IMR-90 (cell line): Measurements from ENCODE around the gene NKX2-1. TPM values are rescaled to one million over a fixed set of nuclear protein-coding genes. Genes with fewer than 3 reads are reported as not detected.

ENCODE experiments used
- ATAC-seq: fragments of 200-7000 bp; cut with Tn5 transposase; 2 replicates; pipeline ENCODE4 v1.9.1; 2020; ENCODE audit warnings: low read depth, mild to moderate bottlenecking, moderate library complexity
- BruUV-seq: library from RNA; stranded (reverse); fragments of 400-500 nt; replicated peaks from 2 replicates; lab custom pipeline; 2021; lab: Mats Ljungman, UMichigan
- CTCF ChIA-PET: fragments of 300-600 bp; formaldehyde crosslinking; extraction: SDS; loops from one replicate; lab custom pipeline; 2021; ENCODE audit warnings: antibody characterized with exemption; lab: Yijun Ruan, JAX
- POLR2A ChIA-PET: fragments of 300-600 bp; sonication (Branson Sonifier 250); formaldehyde crosslinking; loops from one replicate; lab custom pipeline; 2022; ENCODE audit warnings: antibody characterized with exemption; ENCODE audit not compliant: unreplicated experiment; lab: Charles Lee
- DNase-seq: peaks from one replicate; pipeline ENCODE4 v3.0.0; 2013
- H2AFZ ChIP-seq: replicated peaks from 2 replicates; pipeline ENCODE3; 2013; ENCODE audit warnings: low read length, mild to moderate bottlenecking; ENCODE audit not compliant: poor library complexity
- H2AK5ac ChIP-seq: 2 replicates; pipeline ENCODE4 v1.6.1; 2013; ENCODE audit warnings: low read depth, low read length, inconsistent platforms
- H2AK9ac ChIP-seq: replicated peaks from 2 replicates; pipeline ENCODE3; 2013; ENCODE audit warnings: mild to moderate bottlenecking, low read depth, low read length, moderate library complexity; ENCODE audit not compliant: poor library complexity
- H2BK120ac ChIP-seq: 2 replicates; pipeline ENCODE4 v1.6.1; 2013; ENCODE audit warnings: low read depth, low read length, inconsistent platforms
- H2BK15ac ChIP-seq: 3 replicates; pipeline ENCODE4 v1.6.1; 2013; ENCODE audit warnings: low read depth, low read length, inconsistent platforms
- H2BK20ac ChIP-seq: 2 replicates; pipeline ENCODE4 v1.6.1; 2013; ENCODE audit warnings: low read depth, mild to moderate bottlenecking, inconsistent platforms, low read length, moderate library complexity
- H2BK5ac ChIP-seq: 2 replicates; pipeline ENCODE4 v1.6.1; 2013; ENCODE audit warnings: mild to moderate bottlenecking, low read depth, low read length, inconsistent platforms; ENCODE audit not compliant: poor library complexity, severe bottlenecking
- H3K14ac ChIP-seq: replicated peaks from 2 replicates; pipeline ENCODE4 v1.6.1; 2013; ENCODE audit warnings: low read depth, low read length, inconsistent platforms
- H3K18ac ChIP-seq: 2 replicates; pipeline ENCODE4 v1.6.1; 2013; ENCODE audit warnings: low read depth, low read length, control low read depth
- H3K23ac ChIP-seq: 2 replicates; pipeline ENCODE4 v1.6.1; 2013; ENCODE audit warnings: low read depth, low read length, inconsistent platforms
- H3K27ac ChIP-seq: 2 replicates; pipeline ENCODE4 v1.5.1; 2013; ENCODE audit warnings: mild to moderate bottlenecking, control low read depth, low read length; ENCODE audit not compliant: insufficient read depth
- H3K27me3 ChIP-seq: 2 replicates; pipeline ENCODE4 v1.6.1; 2013; ENCODE audit warnings: low read length; ENCODE audit not compliant: control insufficient read depth, insufficient read depth
- H3K36me3 ChIP-seq: 2 replicates; pipeline ENCODE4 v1.6.1; 2013; ENCODE audit warnings: low read length, mixed read lengths; ENCODE audit not compliant: control insufficient read depth, insufficient read depth
- H3K4ac ChIP-seq: 2 replicates; pipeline ENCODE4 v1.6.1; 2013; ENCODE audit warnings: low read depth, low read length, inconsistent platforms
- H3K4me1 ChIP-seq: 2 replicates; pipeline ENCODE4 v1.6.1; 2013; ENCODE audit warnings: low read length, mixed read lengths; ENCODE audit not compliant: control insufficient read depth, insufficient read depth
- H3K4me2 ChIP-seq: 2 replicates; pipeline ENCODE4 v1.6.1; 2013; ENCODE audit warnings: low read depth, mild to moderate bottlenecking, control low read depth, low read length, moderate library complexity
- H3K4me3 ChIP-seq: 2 replicates; pipeline ENCODE4 v1.5.1; 2013; ENCODE audit warnings: low read depth, mild to moderate bottlenecking, control low read depth, low read length, moderate library complexity; ENCODE audit not compliant: insufficient read depth
- H3K56ac ChIP-seq: 2 replicates; pipeline ENCODE4 v1.6.1; 2013; ENCODE audit warnings: low read length, inconsistent platforms; ENCODE audit not compliant: insufficient read depth; ENCODE audit errors: extremely low read depth
- H3K79me1 ChIP-seq, 2 experiments: 2 replicates each; pipeline ENCODE4 v1.6.1; 2013; ENCODE audit warnings: low read length in 2 of 2, inconsistent platforms in 1 of 2, low read depth in 1 of 2
- H3K9ac ChIP-seq: 2 replicates; pipeline ENCODE4 v1.6.1; 2013; ENCODE audit warnings: low read depth, low read length, control low read depth
- H3K9me1 ChIP-seq: 2 replicates; pipeline ENCODE4 v1.6.1; 2013; ENCODE audit warnings: low read length, inconsistent platforms; ENCODE audit not compliant: insufficient read depth
- H3K9me3 ChIP-seq: 2 replicates; pipeline ENCODE4 v1.6.1; 2013; ENCODE audit warnings: low read length; ENCODE audit not compliant: control insufficient read depth, insufficient read depth
- H4K20me1 ChIP-seq: 2 replicates; pipeline ENCODE4 v1.6.1; 2013; ENCODE audit warnings: low read length, inconsistent platforms; ENCODE audit not compliant: insufficient read depth
- H4K5ac ChIP-seq: 2 replicates; pipeline ENCODE4 v1.6.1; 2013; ENCODE audit warnings: mild to moderate bottlenecking, low read depth, low read length, control low read depth
- H4K8ac ChIP-seq, 2 experiments: 2 replicates each; pipeline ENCODE4 v1.6.1; 2013; ENCODE audit warnings: low read depth in 2 of 2, low read length in 2 of 2, control low read depth in 1 of 2, inconsistent platforms in 1 of 2
- H4K91ac ChIP-seq: 2 replicates; pipeline ENCODE4 v1.6.1; 2013; ENCODE audit warnings: low read depth, low read length, inconsistent platforms; ENCODE audit not compliant: insufficient read depth
- BHLHE40 ChIP-seq: fragments of 150-350 bp; IDR thresholded peaks from 2 replicates; pipeline ENCODE4 v1.6.1; 2016; ENCODE audit warnings: mild to moderate bottlenecking, low read depth, low read length
- FOS ChIP-seq: fragments of 150-350 bp; IDR thresholded peaks from 2 replicates; pipeline ENCODE4 v1.6.1; 2016; ENCODE audit warnings: low read depth, low read length
- MAFK ChIP-seq: IDR thresholded peaks from 2 replicates; pipeline ENCODE4 v1.6.1; 2012; ENCODE audit warnings: low read depth, low read length, improper control_type of control experiment
- MXI1 ChIP-seq: IDR thresholded peaks from 2 replicates; pipeline ENCODE4 v1.6.1; 2012; ENCODE audit warnings: low read depth, mild to moderate bottlenecking, low read length, moderate library complexity, borderline replicate concordance
- POLR2A ChIP-seq: IDR thresholded peaks from 2 replicates; pipeline ENCODE4 v1.6.1; 2012; ENCODE audit warnings: mild to moderate bottlenecking, low read depth, low read length
- RAD21 ChIP-seq: IDR thresholded peaks from 2 replicates; pipeline ENCODE4 v1.6.1; 2012; ENCODE audit warnings: low read length, improper control_type of control experiment
- RFX5 ChIP-seq: IDR thresholded peaks from 2 replicates; pipeline ENCODE4 v1.8.0; 2012; ENCODE audit warnings: low read depth, mild to moderate bottlenecking, low read length, moderate library complexity
- SMC3 ChIP-seq: fragments of 150-350 bp; IDR thresholded peaks from 2 replicates; pipeline ENCODE4 v1.6.1; 2016; ENCODE audit warnings: low read depth, mild to moderate bottlenecking, antibody characterized with exemption, low read length, moderate library complexity
- WGBS, 2 experiments: methylation state at CpG; one replicate each; pipeline versions ENCODE4 v1.1.5 to v1.1.7; 2013; ENCODE audit warnings: missing lambda C conversion rate in 2 of 2; ENCODE audit not compliant: insufficient read length in 1 of 2; ENCODE audit errors: extremely low coverage in 2 of 2; 5-methylcytosine and 5-hydroxymethylcytosine counted together
- dilution Hi-C: fragments of 300-500 bp; cut with HindIII; formaldehyde crosslinking; loops from one replicate; pipeline ENCODE4 v1.14.3; 2018; ENCODE audit warnings: low sequenced_read_pairs; ENCODE audit not compliant: unreplicated experiment
- in situ Hi-C: fragments of 300-500 bp; cut with MboI; formaldehyde crosslinking; loops from 3 replicates; pipeline ENCODE4 v1.14.3; 2019; ENCODE audit warnings: low sequenced_read_pairs, inconsistent platforms, mixed read lengths
- intact Hi-C: fragments of 100-400 bp; cut with micrococcal nuclease; formaldehyde crosslinking; loops from 2 replicates; pipeline ENCODE4 v1.10.0; 2022
- polyA plus RNA-seq, 3 experiments: library from polyadenylated mRNA; depleted of rRNA; stranded (reverse); fragments of >200 nt; gene quantifications; 2 replicates each; pipeline ENCODE4 v1.2.3, GENCODE V29; 2012; ENCODE audit warnings: low replicate concordance in 1 of 3
- total RNA-seq: library from RNA; depleted of rRNA; stranded (reverse); fragments of >200 nt; gene quantifications from 2 replicates; pipeline ENCODE4 v1.2.3, GENCODE V29; 2012
- TF ChIP-seq, protein P1 (sequence below): conservative IDR thresholded peaks from 2 replicates; pipeline ENCODE4 v1.5.1; 2012; ENCODE audit warnings: mild to moderate bottlenecking, low read depth, low read length, improper control_type of control experiment
- TF ChIP-seq, protein P2 (sequence below): fragments of 150-350 bp; IDR thresholded peaks from 2 replicates; pipeline ENCODE4 v1.6.1; 2016; ENCODE audit warnings: low read depth, mild to moderate bottlenecking, low read length, moderate library complexity, borderline replicate concordance

The NKX2-1 gene
- total and polyA plus RNA-seq, 2 of the 4 experiments (the other 2 are of a cell fraction) = not detected

DNA sequence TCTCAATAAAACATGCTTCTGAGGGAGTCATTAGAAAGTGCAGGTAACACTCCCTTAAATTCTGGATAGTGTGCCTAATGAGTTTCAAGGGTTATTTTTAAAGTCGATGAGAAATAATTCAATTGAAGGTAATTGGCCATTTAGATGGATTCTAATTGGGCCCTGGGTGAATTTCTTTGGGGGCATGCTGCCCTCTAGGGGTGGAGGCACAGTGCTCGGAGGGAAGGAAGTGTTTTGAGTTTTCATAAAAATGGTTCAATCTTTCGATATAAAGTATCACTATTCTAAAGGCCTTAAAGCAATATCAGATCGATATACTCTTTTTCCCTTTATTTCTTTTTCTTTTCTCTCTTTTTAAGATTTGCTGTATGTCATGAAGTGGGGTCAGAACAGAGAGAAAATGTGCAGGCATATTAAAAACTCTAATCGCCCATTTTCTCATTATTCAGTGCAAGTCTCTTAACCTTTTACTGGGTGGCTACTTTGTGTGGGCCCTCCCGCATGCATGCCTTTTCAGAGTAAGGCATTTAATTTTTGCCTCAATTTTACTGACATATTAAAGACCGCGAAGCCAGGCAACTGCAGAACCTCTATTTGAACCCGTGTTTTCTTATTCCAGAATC is 36.9 kb upstream of the NKX2-1 start:
- Histone ChIP-seq H2AK5ac (no peak overlapping the region), H3K79me1 (no peaks in the 10 kb centered on the region), H2BK20ac (no peak overlapping the region), H3K56ac (no peak overlapping the region), H3K18ac (no peak overlapping the region), H2BK5ac (no peak overlapping the region), H3K23ac (no peak overlapping the region), H3K9me1 (no peaks in the 10 kb centered on the region), H2AFZ (no peak overlapping the region), H4K8ac (no peak overlapping the region), H3K4ac (no peak overlapping the region), H3K27me3 (peaks cover 1% of the 10 kb centered on the region; the same call in 1 of the 2 replicates), H3K14ac (no peak overlapping the region), H3K4me2 (no peak overlapping the region), H3K9me3 (no peaks in the 10 kb centered on the region), H3K36me3 (no peaks in the 10 kb centered on the region), H2AK9ac (no peak overlapping the region), H2BK15ac (no peak overlapping the region), H3K4me3 (no peak overlapping the region), H4K91ac (no peak overlapping the region), H3K9ac (no peak overlapping the region), H2BK120ac (no peak overlapping the region), H4K20me1 (no peaks in the 10 kb centered on the region), H3K4me1 (no peaks in the 10 kb centered on the region), H3K27ac (no peak overlapping the region), H4K5ac (no peak overlapping the region)
- dilution Hi-C loops = no loop called here
- in situ Hi-C loops = no loop called here
- no TSS peak for BruUV-seq
- TF ChIP-seq BHLHE40 (no peak), RFX5 (no peak), MAFK (no peak), POLR2A (no peak), SMC3 (peak; percentile 26; the same call in 1 of the 2 replicates), MXI1 (no peak), RAD21 (peak; percentile 48), FOS (no peak)
- TF ChIP-seq, protein P1, sequence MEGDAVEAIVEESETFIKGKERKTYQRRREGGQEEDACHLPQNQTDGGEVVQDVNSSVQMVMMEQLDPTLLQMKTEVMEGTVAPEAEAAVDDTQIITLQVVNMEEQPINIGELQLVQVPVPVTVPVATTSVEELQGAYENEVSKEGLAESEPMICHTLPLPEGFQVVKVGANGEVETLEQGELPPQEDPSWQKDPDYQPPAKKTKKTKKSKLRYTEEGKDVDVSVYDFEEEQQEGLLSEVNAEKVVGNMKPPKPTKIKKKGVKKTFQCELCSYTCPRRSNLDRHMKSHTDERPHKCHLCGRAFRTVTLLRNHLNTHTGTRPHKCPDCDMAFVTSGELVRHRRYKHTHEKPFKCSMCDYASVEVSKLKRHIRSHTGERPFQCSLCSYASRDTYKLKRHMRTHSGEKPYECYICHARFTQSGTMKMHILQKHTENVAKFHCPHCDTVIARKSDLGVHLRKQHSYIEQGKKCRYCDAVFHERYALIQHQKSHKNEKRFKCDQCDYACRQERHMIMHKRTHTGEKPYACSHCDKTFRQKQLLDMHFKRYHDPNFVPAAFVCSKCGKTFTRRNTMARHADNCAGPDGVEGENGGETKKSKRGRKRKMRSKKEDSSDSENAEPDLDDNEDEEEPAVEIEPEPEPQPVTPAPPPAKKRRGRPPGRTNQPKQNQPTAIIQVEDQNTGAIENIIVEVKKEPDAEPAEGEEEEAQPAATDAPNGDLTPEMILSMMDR = peak; percentile 77
- TF ChIP-seq, protein P2, sequence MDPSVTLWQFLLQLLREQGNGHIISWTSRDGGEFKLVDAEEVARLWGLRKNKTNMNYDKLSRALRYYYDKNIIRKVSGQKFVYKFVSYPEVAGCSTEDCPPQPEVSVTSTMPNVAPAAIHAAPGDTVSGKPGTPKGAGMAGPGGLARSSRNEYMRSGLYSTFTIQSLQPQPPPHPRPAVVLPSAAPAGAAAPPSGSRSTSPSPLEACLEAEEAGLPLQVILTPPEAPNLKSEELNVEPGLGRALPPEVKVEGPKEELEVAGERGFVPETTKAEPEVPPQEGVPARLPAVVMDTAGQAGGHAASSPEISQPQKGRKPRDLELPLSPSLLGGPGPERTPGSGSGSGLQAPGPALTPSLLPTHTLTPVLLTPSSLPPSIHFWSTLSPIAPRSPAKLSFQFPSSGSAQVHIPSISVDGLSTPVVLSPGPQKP = no peak
- CTCF ChIA-PET = no interaction called here
- intact Hi-C loops = loop anchor here (1.0 kb wide), 1 partner anchor 487 kb away; no protein-coding TSS in a partner anchor
- ATAC-seq = peak; percentile 66
- WGBS, 2 experiments = 50% methylated on average over 3 of the region's 9 CpGs; no CpG with 5 or more reads in 1 of the 2 experiments
- POLR2A ChIA-PET = no interaction called here
- peak; percentile 7 for DNase-seq
